GM19328 (cell line): Measurements from ENCODE around the gene GJC3.
"Not testable (repeated sequence)": the region's sequence is repeated elsewhere in the genome, so short reads cannot be mapped to it uniquely, and the experiment has no call there.

ENCODE experiments used
- ATAC-seq: cut with Tn5 transposase; IDR thresholded peaks from one replicate; pipeline ENCODE4 v1.9.1; 2021; ENCODE audit warnings: mild to moderate bottlenecking, moderate library complexity; ENCODE audit not compliant: unreplicated experiment

The GJC3 gene

GRCh38 chr7:99930376-99930775 is 956 bp upstream of the GJC3 start:
- ATAC-seq: no peak

- no peak for ATAC-seq
These were observed 272 bp upstream of the GJC3 start for GRCh38 chr7:99929730-99930053.

- no peak for ATAC-seq
These were observed 1.2 kb downstream of the GJC3 start for GRCh38 chr7:99928188-99928587.

- no peak for ATAC-seq
These were observed 1.9 kb downstream of the GJC3 start for GRCh38 chr7:99927536-99927935.

- ATAC-seq: no peak
These were observed 3.1 kb downstream of the GJC3 start for GRCh38 chr7:99926321-99926720.

- no peak for ATAC-seq
These were observed 6.2 kb downstream of the GJC3 start for GRCh38 chr7:99923200-99923599.

- ATAC-seq: no peak
These were observed 9.3 kb downstream of the GJC3 start for GRCh38 chr7:99920149-99920548.

GRCh38 chr7:99919814-99920112 is 9.7 kb downstream of the GJC3 start:
- ATAC-seq: no peak

GRCh38 chr7:99918959-99919813 is 10.2 kb downstream of the GJC3 start, which contains the start of gene TRIM4:
TRIM4 (minus strand) TSS chr7:99919530; CDS start chr7:99919401, 129 bp downstream.
- peak; percentile 91 for ATAC-seq

GRCh38 chr7:99910976-99911375 is 18.4 kb downstream of the GJC3 start:
- no peak for ATAC-seq

GRCh38 chr7:99901581-99901980 is 27.8 kb downstream of the GJC3 start:
- no peak for ATAC-seq

- ATAC-seq: no peak
These were observed 29.4 kb downstream of the GJC3 start for GRCh38 chr7:99899830-99900519.

- no peak for ATAC-seq
These were observed 30.6 kb downstream of the GJC3 start for GRCh38 chr7:99898836-99899235.

GRCh38 chr7:99898023-99898357 is 31.4 kb downstream of the GJC3 start:
- ATAC-seq: no peak

- no peak for ATAC-seq
These were observed 31.9 kb downstream of the GJC3 start for GRCh38 chr7:99897322-99898022.

GRCh38 chr7:99894738-99895137 is 34.7 kb downstream of the GJC3 start:
- no peak for ATAC-seq

GRCh38 chr7:99893280-99893679 is 36.1 kb downstream of the GJC3 start:
- ATAC-seq: no peak

GRCh38 chr7:99890348-99890747 is 39.1 kb downstream of the GJC3 start:
- not testable (repeated sequence) for ATAC-seq

- not testable (repeated sequence) for ATAC-seq
These were observed 41.1 kb downstream of the GJC3 start for GRCh38 chr7:99888366-99888765.

GRCh38 chr7:99881370-99881769 is 48.0 kb downstream of the GJC3 start:
- ATAC-seq: no peak

- no peak for ATAC-seq
These were observed 52.5 kb downstream of the GJC3 start, which contains the start of gene OR2AE1 for GRCh38 chr7:99876933-99877332. OR2AE1 (minus strand) TSS chr7:99877033; CDS start chr7:99877033, 0 bp downstream.

- ATAC-seq: no peak
These were observed 52.9 kb downstream of the GJC3 start for GRCh38 chr7:99876491-99876890.
